Parathyroid adenoma (tissue), 2 donors: ENCODE measurements around the gene STK31.
"Not testable (repeated sequence)": the region's sequence is repeated elsewhere in the genome, so short reads cannot be mapped to it uniquely, and the experiment has no call there.

Experiments
- H2AFZ ChIP-seq: fragments of 300-600 bp; sonication (generic); one replicate; pipeline ENCODE4 v1.7.0; 2017; ENCODE audit warnings: antibody characterized with exemption, mild to moderate bottlenecking
- H3K27ac ChIP-seq: fragments of 300-600 bp; sonication (generic); one replicate; pipeline ENCODE4 v1.7.0; 2017
- H3K27me3 ChIP-seq: fragments of 300-600 bp; sonication (generic); one replicate; pipeline ENCODE4 v1.7.0; 2017; ENCODE audit warnings: low read length; ENCODE audit not compliant: control insufficient read depth, insufficient read depth
- H3K36me3 ChIP-seq: fragments of 300-600 bp; sonication (generic); one replicate; pipeline ENCODE4 v1.7.0; 2017; ENCODE audit warnings: low read length; ENCODE audit not compliant: control insufficient read depth, insufficient read depth
- H3K4me1 ChIP-seq: fragments of 300-600 bp; sonication (generic); one replicate; pipeline ENCODE4 v1.7.0; 2017; ENCODE audit warnings: control low read depth
- H3K4me2 ChIP-seq: fragments of 300-600 bp; sonication (generic); one replicate; pipeline ENCODE4 v1.7.0; 2017; ENCODE audit warnings: low read length
- H3K4me3 ChIP-seq: fragments of 300-600 bp; sonication (generic); one replicate; pipeline ENCODE4 v1.7.0; 2017; ENCODE audit warnings: low read depth, low read length
- H3K79me2 ChIP-seq: fragments of 300-600 bp; sonication (generic); one replicate; pipeline ENCODE4 v1.7.0; 2017; ENCODE audit warnings: control low read depth
- H3K9ac ChIP-seq: fragments of 300-600 bp; sonication (generic); one replicate; pipeline ENCODE4 v1.7.0; 2017; ENCODE audit warnings: mild to moderate bottlenecking
- H3K9me3 ChIP-seq: fragments of 300-600 bp; sonication (generic); one replicate; pipeline ENCODE4 v1.7.0; 2017; ENCODE audit warnings: low read length; ENCODE audit not compliant: control insufficient read depth
- TF ChIP-seq, protein P1 (sequence below): fragments of 300-600 bp; sonication (generic); IDR thresholded peaks from one replicate; pipeline ENCODE4 v1.7.0; 2017; ENCODE audit warnings: antibody characterized with exemption, mild to moderate bottlenecking
- donor health status: primary hyperparathyroidism.

Gene STK31

GRCh38 chr7:23721456-23721855 lies 11.4 kb downstream of the STK31 start:
- no peaks in the 10 kb centered on the region for H3K4me1 ChIP-seq
- TF ChIP-seq, protein P1, sequence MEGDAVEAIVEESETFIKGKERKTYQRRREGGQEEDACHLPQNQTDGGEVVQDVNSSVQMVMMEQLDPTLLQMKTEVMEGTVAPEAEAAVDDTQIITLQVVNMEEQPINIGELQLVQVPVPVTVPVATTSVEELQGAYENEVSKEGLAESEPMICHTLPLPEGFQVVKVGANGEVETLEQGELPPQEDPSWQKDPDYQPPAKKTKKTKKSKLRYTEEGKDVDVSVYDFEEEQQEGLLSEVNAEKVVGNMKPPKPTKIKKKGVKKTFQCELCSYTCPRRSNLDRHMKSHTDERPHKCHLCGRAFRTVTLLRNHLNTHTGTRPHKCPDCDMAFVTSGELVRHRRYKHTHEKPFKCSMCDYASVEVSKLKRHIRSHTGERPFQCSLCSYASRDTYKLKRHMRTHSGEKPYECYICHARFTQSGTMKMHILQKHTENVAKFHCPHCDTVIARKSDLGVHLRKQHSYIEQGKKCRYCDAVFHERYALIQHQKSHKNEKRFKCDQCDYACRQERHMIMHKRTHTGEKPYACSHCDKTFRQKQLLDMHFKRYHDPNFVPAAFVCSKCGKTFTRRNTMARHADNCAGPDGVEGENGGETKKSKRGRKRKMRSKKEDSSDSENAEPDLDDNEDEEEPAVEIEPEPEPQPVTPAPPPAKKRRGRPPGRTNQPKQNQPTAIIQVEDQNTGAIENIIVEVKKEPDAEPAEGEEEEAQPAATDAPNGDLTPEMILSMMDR, result no peak
- no peak overlapping the region for H3K4me3 ChIP-seq
- no peaks in the 10 kb centered on the region for H3K36me3 ChIP-seq
- no peak overlapping the region for H2AFZ ChIP-seq
- H3K9ac ChIP-seq, result no peak overlapping the region
- H3K4me2 ChIP-seq, result no peak overlapping the region
- H3K9me3 ChIP-seq, result no peaks in the 10 kb centered on the region
- no peak overlapping the region for H3K27ac ChIP-seq
- no peaks in the 10 kb centered on the region for H3K79me2 ChIP-seq
- no peaks in the 10 kb centered on the region for H3K27me3 ChIP-seq

GRCh38 chr7:23722587-23723216 lies 12.7 kb downstream of the STK31 start:
- not testable (repeated sequence) for H3K9ac ChIP-seq, H3K4me3 ChIP-seq, H3K36me3 ChIP-seq, H2AFZ ChIP-seq, H3K4me1 ChIP-seq, H3K27me3 ChIP-seq, H3K27ac ChIP-seq, H3K9me3 ChIP-seq, H3K79me2 ChIP-seq, H3K4me2 ChIP-seq

- not testable (repeated sequence) for H3K4me2 ChIP-seq, H3K27me3 ChIP-seq, H3K79me2 ChIP-seq, H2AFZ ChIP-seq, H3K9me3 ChIP-seq, H3K9ac ChIP-seq, H3K4me1 ChIP-seq, H3K4me3 ChIP-seq, H3K36me3 ChIP-seq, H3K27ac ChIP-seq
These were observed 14.1 kb downstream of the STK31 start for GRCh38 chr7:23724113-23724512.

GRCh38 chr7:23742051-23742450 lies 32.0 kb downstream of the STK31 start:
- no peak overlapping the region for H2AFZ ChIP-seq
- no peaks in the 10 kb centered on the region for H3K36me3 ChIP-seq
- TF ChIP-seq, protein P1, result no peak
- H3K27ac ChIP-seq, result no peak overlapping the region
- H3K4me2 ChIP-seq, result no peak overlapping the region
- no peaks in the 10 kb centered on the region for H3K9me3 ChIP-seq
- H3K4me3 ChIP-seq, result no peak overlapping the region
- no peak overlapping the region for H3K9ac ChIP-seq
- no peaks in the 10 kb centered on the region for H3K27me3 ChIP-seq
- no peaks in the 10 kb centered on the region for H3K4me1 ChIP-seq
- H3K79me2 ChIP-seq, result no peaks in the 10 kb centered on the region

GRCh38 chr7:23743226-23743625 lies 33.2 kb downstream of the STK31 start:
- no peak overlapping the region for H2AFZ ChIP-seq
- no peaks in the 10 kb centered on the region for H3K4me1 ChIP-seq
- H3K4me3 ChIP-seq, result no peak overlapping the region
- no peak overlapping the region for H3K27ac ChIP-seq
- no peak overlapping the region for H3K9ac ChIP-seq
- no peaks in the 10 kb centered on the region for H3K79me2 ChIP-seq
- H3K36me3 ChIP-seq, result no peaks in the 10 kb centered on the region
- TF ChIP-seq, protein P1, result no peak
- no peaks in the 10 kb centered on the region for H3K9me3 ChIP-seq
- no peak overlapping the region for H3K4me2 ChIP-seq
- H3K27me3 ChIP-seq, result no peaks in the 10 kb centered on the region

GRCh38 chr7:23746629-23747028 lies 36.6 kb downstream of the STK31 start:
- Histone ChIP-seq H3K36me3 (no peaks in the 10 kb centered on the region), H3K4me1 (no peaks in the 10 kb centered on the region), H3K79me2 (no peaks in the 10 kb centered on the region), H2AFZ (no peak overlapping the region), H3K9me3 (no peaks in the 10 kb centered on the region), H3K4me3 (no peak overlapping the region), H3K9ac (no peak overlapping the region), H3K4me2 (no peak overlapping the region), H3K27ac (no peak overlapping the region), H3K27me3 (no peaks in the 10 kb centered on the region)
- TF ChIP-seq, protein P1, result no peak
